Bronchial epithelial cell (primary cell): ENCODE data around the gene AACS. TPM values are rescaled to one million over a fixed set of nuclear protein-coding genes. Genes with fewer than 3 reads are reported as not detected.
A peak's percentile ranks its signal among the peaks of the same experiment; 100 is the strongest.
"Not testable (repeated sequence)": the region's sequence is repeated elsewhere in the genome, so short reads cannot be mapped to it uniquely, and the experiment has no call there.

Source experiments
- DNase-seq: peaks from one replicate; pipeline ENCODE4 v3.0.0-alpha.2; 2010; ENCODE audit warnings: low read depth
- FAIRE-seq: peaks from 2 replicates; lab custom pipeline; 2011; peaks lifted over from hg19 to GRCh38; lab: Jason Lieb, UNC
- H3K27me3 ChIP-seq: 2 replicates; pipeline ENCODE4 v1.5.1; 2011; ENCODE audit warnings: low read length; ENCODE audit not compliant: control insufficient read depth, insufficient read depth
- H3K36me3 ChIP-seq: 2 replicates; pipeline ENCODE4 v1.5.1; 2011; ENCODE audit warnings: low read length; ENCODE audit not compliant: control insufficient read depth, insufficient read depth
- H3K4me3 ChIP-seq: 2 replicates; pipeline ENCODE4 v1.5.1; 2011; ENCODE audit warnings: mild to moderate bottlenecking, low read depth, low read length, control low read depth
- total RNA-seq: library from RNA; depleted of rRNA; stranded (reverse); fragments of >200 nt; gene quantifications from 2 replicates; pipeline ENCODE4 v1.2.1, GENCODE V29; 2014
- TF ChIP-seq, protein P1 (sequence below): IDR thresholded peaks from 2 replicates; pipeline ENCODE4 v1.5.1; 2011; ENCODE audit warnings: mild to moderate bottlenecking, moderate library complexity, low read length, control low read depth, inconsistent platforms; ENCODE audit not compliant: insufficient read depth, severe bottlenecking

The AACS gene
- total RNA-seq, 1 donor from 2014 or later = 30.5 TPM

DNA sequence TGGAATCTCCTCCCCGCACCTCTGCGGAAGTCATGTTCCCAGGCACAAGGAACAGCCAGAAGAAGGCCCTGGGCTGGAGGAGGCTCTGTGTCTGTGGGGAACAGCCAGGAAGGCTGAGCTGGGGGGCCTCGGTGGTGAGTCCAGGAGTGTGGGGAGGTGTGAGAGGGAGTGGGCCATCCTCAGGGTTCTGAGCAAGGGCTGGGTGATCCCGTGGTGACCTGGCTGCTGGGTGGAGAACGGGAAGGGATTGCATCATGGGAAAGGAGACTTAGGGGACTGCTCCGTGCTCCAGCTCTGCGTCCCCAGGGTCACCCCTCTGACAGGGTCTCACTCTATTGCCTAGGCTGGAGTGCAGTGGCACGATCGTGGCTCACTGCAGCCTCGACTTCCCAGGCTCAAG lies 13.8 kb downstream of the AACS start:
- peaks cover 12% of the 10 kb centered on the region for H3K36me3 ChIP-seq
- FAIRE-seq (no peak), DNase-seq (no peak)
- no peaks in the 10 kb centered on the region for H3K27me3 ChIP-seq
- H3K4me3 ChIP-seq = no peak overlapping the region
- TF ChIP-seq, protein P1, sequence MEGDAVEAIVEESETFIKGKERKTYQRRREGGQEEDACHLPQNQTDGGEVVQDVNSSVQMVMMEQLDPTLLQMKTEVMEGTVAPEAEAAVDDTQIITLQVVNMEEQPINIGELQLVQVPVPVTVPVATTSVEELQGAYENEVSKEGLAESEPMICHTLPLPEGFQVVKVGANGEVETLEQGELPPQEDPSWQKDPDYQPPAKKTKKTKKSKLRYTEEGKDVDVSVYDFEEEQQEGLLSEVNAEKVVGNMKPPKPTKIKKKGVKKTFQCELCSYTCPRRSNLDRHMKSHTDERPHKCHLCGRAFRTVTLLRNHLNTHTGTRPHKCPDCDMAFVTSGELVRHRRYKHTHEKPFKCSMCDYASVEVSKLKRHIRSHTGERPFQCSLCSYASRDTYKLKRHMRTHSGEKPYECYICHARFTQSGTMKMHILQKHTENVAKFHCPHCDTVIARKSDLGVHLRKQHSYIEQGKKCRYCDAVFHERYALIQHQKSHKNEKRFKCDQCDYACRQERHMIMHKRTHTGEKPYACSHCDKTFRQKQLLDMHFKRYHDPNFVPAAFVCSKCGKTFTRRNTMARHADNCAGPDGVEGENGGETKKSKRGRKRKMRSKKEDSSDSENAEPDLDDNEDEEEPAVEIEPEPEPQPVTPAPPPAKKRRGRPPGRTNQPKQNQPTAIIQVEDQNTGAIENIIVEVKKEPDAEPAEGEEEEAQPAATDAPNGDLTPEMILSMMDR = no peak

DNA sequence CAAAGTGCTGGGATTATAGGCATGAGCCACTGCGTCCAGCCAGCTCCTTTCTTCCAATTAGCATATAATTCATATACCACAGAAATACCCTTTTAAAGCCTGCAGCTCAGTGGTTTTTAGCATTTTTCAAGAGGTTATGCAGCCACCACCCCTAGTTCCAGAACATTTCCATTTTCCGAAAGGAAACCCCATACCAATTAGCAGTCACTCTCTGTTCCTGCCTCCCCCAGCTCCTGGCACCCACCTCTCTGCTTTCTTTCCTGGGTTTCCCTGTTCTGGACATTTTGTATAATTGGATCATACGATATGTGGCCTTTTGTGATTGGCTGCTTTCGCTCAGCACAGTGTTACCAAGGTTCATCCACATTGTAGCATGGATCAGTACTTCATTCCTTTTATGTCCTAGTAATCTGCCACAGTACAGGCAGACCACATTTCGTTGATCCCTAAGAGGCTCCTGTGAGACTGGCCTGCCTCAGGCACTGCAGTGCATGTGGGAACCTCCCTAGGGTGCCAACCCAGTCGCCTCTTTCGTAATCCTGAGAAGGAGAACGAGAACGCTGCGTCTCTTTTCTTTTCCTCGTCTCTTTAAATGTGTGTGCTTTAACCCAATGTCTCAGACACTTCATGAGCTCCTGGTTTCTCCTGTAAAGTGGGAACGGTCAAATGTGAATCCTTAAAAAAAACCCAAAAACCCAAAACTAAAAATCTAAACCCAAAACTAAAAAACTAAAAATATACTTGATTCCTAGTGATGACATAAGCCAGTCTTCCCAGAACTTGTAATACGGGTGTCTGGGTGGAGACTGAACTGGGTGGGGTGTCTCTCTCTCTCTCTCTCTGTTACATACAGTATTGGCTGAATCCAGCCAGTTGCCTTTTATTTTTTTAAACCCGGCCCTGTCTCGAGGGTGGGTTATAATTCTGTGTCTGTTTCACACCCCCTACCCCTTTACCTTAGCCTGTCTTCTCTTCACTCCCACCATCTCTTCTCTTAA lies 14.7 kb downstream of the AACS start:
- Histone ChIP-seq H3K4me3 (no peak overlapping the region), H3K27me3 (no peaks in the 10 kb centered on the region), H3K36me3 (peaks cover 13% of the 10 kb centered on the region)
- TF ChIP-seq, protein P1 = no peak
- FAIRE-seq (no peak), DNase-seq (peak; percentile 63)

DNA sequence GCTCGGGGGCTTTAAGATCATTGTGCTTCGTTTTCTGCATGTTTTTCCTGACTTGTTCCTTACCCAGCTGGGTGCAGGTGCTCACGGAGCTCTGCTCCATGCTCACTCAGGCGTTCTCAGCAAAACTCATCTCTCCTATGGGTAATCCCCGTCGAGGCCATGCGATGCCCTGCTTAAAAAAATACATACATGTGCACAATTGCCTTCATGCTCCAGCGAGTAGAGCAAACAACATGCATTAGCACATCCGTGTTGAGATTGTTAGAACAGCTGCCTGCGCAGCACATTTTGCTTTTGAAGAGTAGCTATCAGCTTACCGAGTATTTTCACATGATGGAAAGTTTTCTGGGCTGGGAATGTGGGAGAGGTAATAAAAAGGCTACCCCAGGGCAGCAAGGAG lies 16.2 kb downstream of the AACS start:
- Histone ChIP-seq H3K27me3 (no peaks in the 10 kb centered on the region), H3K36me3 (peaks cover 15% of the 10 kb centered on the region), H3K4me3 (no peak overlapping the region)
- TF ChIP-seq, protein P1 = no peak
- DNase-seq (peak; percentile 29), FAIRE-seq (peak; percentile 79)

DNA sequence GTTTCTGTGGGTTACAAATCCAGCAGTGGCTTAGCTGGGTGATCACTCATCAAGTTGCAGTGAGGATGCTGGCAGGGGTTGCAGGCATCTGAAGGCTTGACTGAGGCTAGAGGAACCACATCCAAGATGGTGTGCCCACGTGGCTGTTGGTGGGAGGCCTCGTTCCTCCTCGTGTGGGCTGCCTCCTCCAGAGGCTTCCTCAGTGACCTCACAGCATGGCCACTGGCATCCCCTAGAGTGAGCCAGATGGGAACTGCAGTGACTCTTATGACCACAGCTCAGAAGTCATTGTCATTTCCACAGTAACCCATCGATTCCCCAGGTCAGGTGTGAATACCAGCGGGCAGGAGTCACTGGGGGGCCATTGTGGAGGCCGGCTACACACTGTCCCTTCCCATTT lies 17.8 kb downstream of the AACS start:
- Histone ChIP-seq H3K36me3 (peaks cover 14% of the 10 kb centered on the region), H3K27me3 (no peaks in the 10 kb centered on the region), H3K4me3 (no peak overlapping the region)
- FAIRE-seq (no peak), DNase-seq (no peak)
- TF ChIP-seq, protein P1 = no peak

DNA sequence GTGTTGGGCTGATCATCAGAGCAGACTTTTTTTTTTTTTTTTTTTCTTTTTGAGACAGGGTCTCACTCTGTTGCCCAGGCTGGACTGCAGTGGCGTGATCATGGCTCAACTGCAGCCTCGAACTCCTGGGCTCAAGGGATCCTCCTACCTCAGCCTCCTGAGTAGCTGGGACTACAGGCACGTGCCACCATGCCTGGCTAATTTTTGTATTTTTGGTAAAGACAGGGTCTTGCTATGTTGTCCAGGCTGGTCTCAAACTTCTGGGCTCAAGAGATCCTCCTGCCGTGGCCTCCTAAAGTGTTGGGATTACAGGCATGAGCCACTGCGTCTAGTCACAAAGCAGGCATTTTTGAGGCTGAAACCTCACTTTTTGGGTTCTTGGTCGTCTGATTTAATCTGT lies 23.0 kb downstream of the AACS start:
- not testable (repeated sequence) for FAIRE-seq, H3K27me3 ChIP-seq, H3K4me3 ChIP-seq, DNase-seq
- peaks cover 23% of the 10 kb centered on the region for H3K36me3 ChIP-seq

DNA sequence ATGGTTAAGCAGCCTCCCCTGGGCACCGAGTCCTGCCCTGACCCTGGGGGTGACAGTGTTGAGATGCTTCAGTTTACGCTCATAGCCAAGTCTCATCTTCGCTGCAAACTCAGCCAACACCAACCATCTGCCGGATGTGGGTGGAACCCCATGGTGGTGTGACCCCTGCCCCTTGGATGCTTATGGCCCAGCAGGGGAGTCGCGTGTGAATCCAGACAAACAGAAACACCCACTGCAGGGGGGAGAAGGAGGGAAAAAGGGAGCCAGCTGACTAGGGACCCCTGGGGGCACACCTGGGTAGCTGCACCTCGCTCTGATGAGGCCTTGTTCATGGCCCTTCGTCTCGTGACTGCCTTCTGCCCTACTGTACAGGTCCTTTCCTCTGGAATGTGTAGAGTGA lies 23.8 kb downstream of the AACS start:
- TF ChIP-seq, protein P1 = peak; percentile 1
- peaks cover 26% of the 10 kb centered on the region for H3K36me3 ChIP-seq
- H3K4me3 ChIP-seq = no peak overlapping the region

More for the DNA sequence above, 23.8 kb downstream of the AACS start:
- H3K27me3 ChIP-seq = no peaks in the 10 kb centered on the region
- FAIRE-seq (peak; percentile 18), DNase-seq (no peak)
